ENCODE measurements around the gene HERC3.
A peak's percentile ranks its signal among the peaks of the same experiment; 100 is the strongest.

The HERC3 gene

GRCh38 chr4:88690355-88690754 lies 98.1 kb downstream of the HERC3 start:
- ATAC-seq (replicated peaks; ENCODE audit: extremely low read depth, poor library complexity, severe bottlenecking) (no peak), DNase-seq (ENCODE audit: low spot score in 2 of 2) (no peak)
- H3K4me3 Mint-ChIP-seq, result no peak overlapping the region
- peaks cover 5% of the 10 kb centered on the region for H3K4me1 Mint-ChIP-seq
- H3K9me3 Mint-ChIP-seq, result no peaks in the 10 kb centered on the region
- H3K27ac Mint-ChIP-seq (ENCODE audit: low read depth), result no peak overlapping the region
- peaks cover 33% of the 10 kb centered on the region for H3K36me3 Mint-ChIP-seq (ENCODE audit: insufficient read depth)
- H3K27me3 Mint-ChIP-seq, result no peaks in the 10 kb centered on the region

- peaks cover 23% of the 10 kb centered on the region for H3K4me1 Mint-ChIP-seq
- no peaks in the 10 kb centered on the region for H3K27me3 Mint-ChIP-seq
- no peak overlapping the region for H3K27ac Mint-ChIP-seq (ENCODE audit: low read depth)
- H3K4me3 Mint-ChIP-seq, result no peak overlapping the region
- DNase-seq (ENCODE audit: low spot score in 2 of 2) (no peak), ATAC-seq (replicated peaks; ENCODE audit: extremely low read depth, poor library complexity, severe bottlenecking) (no peak)
- H3K9me3 Mint-ChIP-seq, result no peaks in the 10 kb centered on the region
- peaks cover 26% of the 10 kb centered on the region for H3K36me3 Mint-ChIP-seq (ENCODE audit: insufficient read depth)
These were observed 101.5 kb downstream of the HERC3 start for GRCh38 chr4:88693792-88694191.

GRCh38 chr4:88696630-88697029 lies 104.3 kb downstream of the HERC3 start:
- Mint-ChIP-seq H3K27ac (ENCODE audit: low read depth) (peak overlapping the region; percentile 94), H3K36me3 (ENCODE audit: insufficient read depth) (peaks cover 15% of the 10 kb centered on the region), H3K9me3 (no peaks in the 10 kb centered on the region), H3K27me3 (no peaks in the 10 kb centered on the region), H3K4me3 (peak overlapping the region; percentile 90), H3K4me1 (peaks cover 25% of the 10 kb centered on the region)
- ATAC-seq (replicated peaks; ENCODE audit: extremely low read depth, poor library complexity, severe bottlenecking) (no peak), DNase-seq (ENCODE audit: low spot score in 2 of 2) (no peak)

GRCh38 chr4:88697141-88697540 lies 104.9 kb downstream of the HERC3 start:
- ATAC-seq (replicated peaks; ENCODE audit: extremely low read depth, poor library complexity, severe bottlenecking), result peak; percentile 26
- peak overlapping the region; percentile 90 for H3K4me3 Mint-ChIP-seq
- H3K4me1 Mint-ChIP-seq, result peaks cover 25% of the 10 kb centered on the region

DNA sequence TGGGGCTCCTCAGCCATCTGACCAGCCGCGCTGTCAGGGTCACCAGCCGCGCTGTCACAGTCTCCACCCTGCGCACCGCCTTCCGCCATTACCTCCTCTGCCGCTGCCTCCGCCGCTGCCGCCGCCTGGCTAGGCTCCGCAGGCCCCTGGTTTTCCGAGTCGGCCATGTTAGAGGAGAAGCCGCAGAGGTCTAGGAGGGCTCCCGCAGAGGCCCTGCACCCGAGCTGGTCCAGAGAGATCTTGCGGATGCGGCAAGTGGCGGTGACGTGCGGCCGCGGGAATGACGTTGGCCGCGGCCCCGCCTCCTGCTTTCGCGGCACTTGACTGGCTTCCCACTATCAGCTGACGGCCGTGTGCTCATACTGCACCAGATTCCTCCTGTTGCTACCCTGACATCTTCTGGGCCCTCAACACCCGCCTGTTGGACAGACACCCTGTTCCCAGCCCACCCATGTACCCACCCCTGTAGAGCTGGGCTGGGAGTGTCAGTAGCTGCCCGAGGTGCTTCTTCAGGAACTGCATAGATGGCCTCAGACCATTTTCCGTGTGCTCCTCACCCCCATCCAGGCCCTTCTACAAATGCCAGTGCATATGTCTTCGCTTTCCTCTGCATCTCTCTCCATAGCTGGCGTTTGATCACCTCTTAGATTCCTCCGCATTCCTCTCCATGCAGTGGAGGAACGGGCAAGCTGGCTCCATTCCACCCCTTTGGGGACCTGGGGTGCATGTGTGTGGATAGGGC lies 105.5 kb downstream of the HERC3 start, which contains the start of gene NAP1L5:
NAP1L5 (minus strand) TSS at position 242 of the 742 bp plus-strand sequence; CDS start at position 167, 75 bp downstream.
- DNase-seq (ENCODE audit: low spot score in 2 of 2) (peak; percentile 55 to 71), ATAC-seq (replicated peaks; ENCODE audit: extremely low read depth, poor library complexity, severe bottlenecking) (peak; percentile 92)
- H3K36me3 Mint-ChIP-seq (ENCODE audit: insufficient read depth), result peaks cover 18% of the 10 kb centered on the region
- H3K27me3 Mint-ChIP-seq, result no peaks in the 10 kb centered on the region
- H3K9me3 Mint-ChIP-seq, result no peaks in the 10 kb centered on the region
- H3K27ac Mint-ChIP-seq (ENCODE audit: low read depth), result peak within 1 kb of the TSS; percentile 94
- peak within 1 kb of the TSS; percentile 90 for H3K4me3 Mint-ChIP-seq
- peaks cover 25% of the 10 kb centered on the region for H3K4me1 Mint-ChIP-seq

More at GRCh38 chr4:88697141-88697540, 104.9 kb downstream of the HERC3 start:
- Mint-ChIP-seq H3K9me3 (no peaks in the 10 kb centered on the region), H3K27ac (ENCODE audit: low read depth) (peak overlapping the region; percentile 94), H3K36me3 (ENCODE audit: insufficient read depth) (peaks cover 17% of the 10 kb centered on the region), H3K27me3 (no peaks in the 10 kb centered on the region)
- DNase-seq (ENCODE audit: low spot score in 2 of 2), result no peak

DNA sequence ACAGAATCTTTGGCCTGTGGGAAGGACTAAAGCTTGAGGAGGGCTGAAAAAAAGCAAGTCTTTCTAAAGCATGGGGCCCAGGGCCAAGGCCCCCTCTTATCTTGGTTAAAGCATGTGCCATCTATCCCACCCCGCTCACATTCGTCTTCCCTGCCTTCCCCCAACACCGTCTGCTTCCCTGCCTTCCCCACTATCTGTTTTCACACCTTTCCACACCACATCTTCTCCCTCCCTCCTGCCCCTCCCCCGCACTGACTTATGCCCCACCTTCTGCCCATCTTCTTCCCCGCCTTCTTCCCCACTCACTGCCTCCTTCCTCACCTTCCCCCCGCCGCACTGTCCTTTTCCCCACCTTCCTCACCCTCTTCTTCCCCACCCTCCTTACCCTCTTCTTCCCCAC lies 106.2 kb downstream of the HERC3 start:
- ATAC-seq (replicated peaks; ENCODE audit: extremely low read depth, poor library complexity, severe bottlenecking) (no peak), DNase-seq (ENCODE audit: low spot score in 2 of 2) (no peak)
- Mint-ChIP-seq H3K4me1 (peaks cover 25% of the 10 kb centered on the region), H3K9me3 (no peaks in the 10 kb centered on the region), H3K27ac (ENCODE audit: low read depth) (peak overlapping the region; percentile 94), H3K36me3 (ENCODE audit: insufficient read depth) (peaks cover 18% of the 10 kb centered on the region), H3K4me3 (no peak overlapping the region), H3K27me3 (no peaks in the 10 kb centered on the region)

- ATAC-seq (replicated peaks; ENCODE audit: extremely low read depth, poor library complexity, severe bottlenecking), result no peak
- no peaks in the 10 kb centered on the region for H3K27me3 Mint-ChIP-seq
- H3K4me3 Mint-ChIP-seq, result no peak overlapping the region
- no peaks in the 10 kb centered on the region for H3K9me3 Mint-ChIP-seq
- no peak for DNase-seq (ENCODE audit: low spot score in 2 of 2)
- H3K27ac Mint-ChIP-seq (ENCODE audit: low read depth), result peak overlapping the region; percentile 42
- H3K36me3 Mint-ChIP-seq (ENCODE audit: insufficient read depth), result peaks cover 35% of the 10 kb centered on the region
- peaks cover 12% of the 10 kb centered on the region for H3K4me1 Mint-ChIP-seq
These were observed 110.5 kb downstream of the HERC3 start for GRCh38 chr4:88702782-88703181.

DNA sequence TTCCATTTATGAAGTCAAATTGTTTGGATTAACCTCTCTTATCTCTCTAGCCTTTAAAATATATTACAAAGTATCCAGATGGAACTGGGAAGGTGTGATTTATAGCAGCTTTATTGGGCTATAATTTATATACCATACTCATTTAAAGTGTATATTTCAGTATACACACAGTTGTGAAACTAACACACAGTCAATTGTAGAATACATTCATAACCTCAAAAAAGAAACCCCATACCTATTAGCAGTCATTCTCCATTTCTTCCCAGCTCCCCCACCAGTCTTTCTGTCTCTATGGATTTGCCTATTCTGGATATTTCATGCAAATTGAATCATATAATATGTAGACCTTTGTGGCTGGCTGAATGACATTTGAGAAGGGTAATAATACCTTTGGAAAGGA lies 112.9 kb downstream of the HERC3 start:
- Mint-ChIP-seq H3K36me3 (ENCODE audit: insufficient read depth) (peaks cover 35% of the 10 kb centered on the region), H3K27me3 (no peaks in the 10 kb centered on the region), H3K4me3 (no peak overlapping the region), H3K9me3 (no peaks in the 10 kb centered on the region), H3K27ac (ENCODE audit: low read depth) (peak overlapping the region; percentile 39), H3K4me1 (no peaks in the 10 kb centered on the region)
- no peak for ATAC-seq (replicated peaks; ENCODE audit: extremely low read depth, poor library complexity, severe bottlenecking)
- DNase-seq (ENCODE audit: low spot score in 2 of 2), result no peak

DNA sequence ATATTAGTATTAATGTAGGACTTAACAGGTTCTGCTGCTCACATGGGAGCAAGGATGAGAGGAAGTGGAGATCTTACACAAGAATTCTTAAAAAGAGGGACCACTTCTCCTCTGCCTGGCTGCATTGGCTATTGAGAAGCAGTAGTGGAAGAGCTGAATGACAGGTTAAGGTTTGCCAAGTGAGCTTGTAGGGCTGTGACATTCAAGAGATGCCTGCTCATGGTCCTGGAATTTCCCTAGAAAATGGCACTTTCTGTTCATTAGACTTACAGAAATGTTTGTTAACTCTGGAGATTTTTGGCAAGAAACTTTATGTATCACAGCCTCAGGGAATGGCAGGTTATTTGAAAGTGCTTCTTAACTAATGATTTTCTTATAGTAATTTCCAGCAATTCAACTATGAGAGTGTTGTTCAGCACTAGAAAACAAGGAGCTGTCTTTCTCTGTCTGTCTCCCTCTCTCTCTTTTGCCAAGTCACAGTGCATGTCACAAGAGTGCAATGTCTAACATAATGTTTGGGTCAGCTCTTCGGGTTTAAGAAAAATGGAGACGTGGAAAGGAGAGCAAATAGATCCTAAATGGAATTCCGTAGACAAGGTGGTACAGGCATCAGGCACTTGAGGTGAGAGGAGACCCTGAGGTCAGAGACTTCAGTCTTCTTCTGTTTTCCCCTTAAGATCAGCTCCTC lies 113.7 kb downstream of the HERC3 start:
- DNase-seq (ENCODE audit: low spot score in 2 of 2) (no peak), ATAC-seq (replicated peaks; ENCODE audit: extremely low read depth, poor library complexity, severe bottlenecking) (no peak)
- H3K36me3 Mint-ChIP-seq (ENCODE audit: insufficient read depth), result peaks cover 35% of the 10 kb centered on the region
- no peaks in the 10 kb centered on the region for H3K9me3 Mint-ChIP-seq
- H3K27ac Mint-ChIP-seq (ENCODE audit: low read depth), result peak overlapping the region; percentile 39
- no peaks in the 10 kb centered on the region for H3K4me1 Mint-ChIP-seq
- H3K4me3 Mint-ChIP-seq, result no peak overlapping the region
- H3K27me3 Mint-ChIP-seq, result no peaks in the 10 kb centered on the region

- no peak overlapping the region for H3K4me3 Mint-ChIP-seq
- no peak overlapping the region for H3K27ac Mint-ChIP-seq (ENCODE audit: low read depth)
- no peak for ATAC-seq (replicated peaks; ENCODE audit: extremely low read depth, poor library complexity, severe bottlenecking)
- H3K4me1 Mint-ChIP-seq, result no peaks in the 10 kb centered on the region
- H3K9me3 Mint-ChIP-seq, result peaks cover under 1% of the 10 kb centered on the region
- DNase-seq (ENCODE audit: low spot score in 2 of 2), result no peak
- peaks cover 35% of the 10 kb centered on the region for H3K36me3 Mint-ChIP-seq (ENCODE audit: insufficient read depth)
- H3K27me3 Mint-ChIP-seq, result no peaks in the 10 kb centered on the region
These were observed 114.3 kb downstream of the HERC3 start for GRCh38 chr4:88706574-88706973.

GRCh38 chr4:88709989-88710388 lies 117.7 kb downstream of the HERC3 start:
- H3K4me3 Mint-ChIP-seq, result no peak overlapping the region

GRCh38 chr4:88713782-88714181 lies 121.5 kb downstream of the HERC3 start:
- DNase-seq (ENCODE audit: low spot score in 2 of 2) (no peak), ATAC-seq (replicated peaks; ENCODE audit: extremely low read depth, poor library complexity, severe bottlenecking) (no peak)
- Mint-ChIP-seq H3K4me3 (no peak overlapping the region), H3K27ac (ENCODE audit: low read depth) (no peak overlapping the region), H3K9me3 (peaks cover 11% of the 10 kb centered on the region), H3K27me3 (no peaks in the 10 kb centered on the region), H3K4me1 (peaks cover 6% of the 10 kb centered on the region), H3K36me3 (ENCODE audit: insufficient read depth) (peaks cover 31% of the 10 kb centered on the region)

More at GRCh38 chr4:88709989-88710388, 117.7 kb downstream of the HERC3 start:
- ATAC-seq (replicated peaks; ENCODE audit: extremely low read depth, poor library complexity, severe bottlenecking) (no peak), DNase-seq (ENCODE audit: low spot score in 2 of 2) (no peak)
- Mint-ChIP-seq H3K9me3 (peaks cover 5% of the 10 kb centered on the region), H3K27me3 (no peaks in the 10 kb centered on the region), H3K4me1 (peaks cover 6% of the 10 kb centered on the region), H3K36me3 (ENCODE audit: insufficient read depth) (peaks cover 33% of the 10 kb centered on the region), H3K27ac (ENCODE audit: low read depth) (no peak overlapping the region)

DNA sequence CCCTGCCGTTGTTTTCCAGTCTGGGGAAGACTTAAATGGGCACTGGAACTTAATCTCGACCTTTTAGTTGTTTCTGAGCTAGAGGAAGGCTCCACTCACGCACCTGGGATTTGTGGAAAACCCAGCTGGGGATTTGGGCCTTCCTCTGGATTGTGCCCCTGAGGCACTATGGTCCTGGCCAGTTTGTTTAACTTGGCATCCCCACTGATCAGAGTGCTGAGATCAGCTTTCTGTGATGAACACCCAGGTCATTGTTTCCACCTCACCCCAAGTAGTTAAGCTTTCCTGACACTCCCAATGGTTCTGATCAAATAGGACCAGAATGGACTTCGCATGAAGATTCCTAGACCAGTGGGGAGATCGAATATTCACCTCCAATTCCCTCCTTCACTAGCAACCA lies 125.8 kb downstream of the HERC3 start:
- Mint-ChIP-seq H3K27me3 (no peaks in the 10 kb centered on the region), H3K36me3 (ENCODE audit: insufficient read depth) (peaks cover 36% of the 10 kb centered on the region), H3K27ac (ENCODE audit: low read depth) (no peak overlapping the region), H3K9me3 (peaks cover 6% of the 10 kb centered on the region), H3K4me3 (no peak overlapping the region), H3K4me1 (peaks cover 6% of the 10 kb centered on the region)
- DNase-seq (ENCODE audit: low spot score in 2 of 2) (no peak), ATAC-seq (replicated peaks; ENCODE audit: extremely low read depth, poor library complexity, severe bottlenecking) (no peak)

All from central memory CD8-positive, alpha-beta T cell (primary cell).